GM21447 (cell line): ENCODE data around the gene FBN2.
"Not testable (repeated sequence)": the region's sequence is repeated elsewhere in the genome, so short reads cannot be mapped to it uniquely, and the experiment has no call there.

Experiments used
- ATAC-seq: cut with Tn5 transposase; IDR thresholded peaks from one replicate; pipeline ENCODE4 v1.9.1; 2021; ENCODE audit not compliant: unreplicated experiment

The FBN2 gene

DNA sequence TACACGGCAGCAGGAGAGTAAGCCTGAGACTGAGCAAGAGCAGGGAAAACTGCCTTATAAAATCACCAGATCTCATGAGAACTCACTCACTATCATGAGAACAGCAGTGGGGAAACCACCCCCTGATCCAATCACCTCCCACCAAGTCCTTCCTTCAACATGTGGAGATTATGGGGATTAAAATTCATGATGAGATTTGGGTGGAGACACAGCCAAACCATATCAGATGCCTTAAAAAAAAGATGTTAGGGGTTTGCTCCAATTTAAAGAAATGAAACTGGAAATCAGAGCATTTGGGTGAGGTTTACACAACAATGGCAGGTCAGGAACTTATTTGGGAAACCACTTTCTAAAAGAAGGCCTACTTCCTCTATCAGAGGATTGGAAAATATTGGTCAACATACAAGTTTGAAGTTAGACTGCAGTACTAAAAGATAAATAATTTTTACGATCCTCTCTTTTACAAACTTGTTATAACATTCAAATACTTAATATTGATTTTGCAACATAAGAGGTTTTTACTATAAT lies 105.1 kb downstream of the FBN2 start:
- no peak for ATAC-seq

DNA sequence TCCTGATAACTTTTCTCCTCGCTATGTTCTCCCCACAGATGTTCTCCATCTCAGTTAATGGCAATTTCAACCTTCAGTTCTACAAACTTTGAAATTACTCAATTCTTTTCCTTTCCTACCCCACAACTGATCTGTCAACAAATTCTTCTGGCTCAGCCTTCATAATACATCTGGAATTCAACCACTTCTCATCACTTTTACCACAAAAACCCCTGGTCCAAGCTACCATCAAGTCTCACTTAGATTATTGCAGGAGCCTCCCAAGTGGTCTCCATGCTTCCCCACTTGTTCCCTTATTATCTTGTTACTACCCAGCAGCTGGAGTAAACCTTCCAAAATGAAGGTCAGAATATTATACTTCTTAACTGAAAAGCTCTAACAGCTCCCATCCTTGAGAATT lies 110.1 kb downstream of the FBN2 start:
- no peak for ATAC-seq

DNA sequence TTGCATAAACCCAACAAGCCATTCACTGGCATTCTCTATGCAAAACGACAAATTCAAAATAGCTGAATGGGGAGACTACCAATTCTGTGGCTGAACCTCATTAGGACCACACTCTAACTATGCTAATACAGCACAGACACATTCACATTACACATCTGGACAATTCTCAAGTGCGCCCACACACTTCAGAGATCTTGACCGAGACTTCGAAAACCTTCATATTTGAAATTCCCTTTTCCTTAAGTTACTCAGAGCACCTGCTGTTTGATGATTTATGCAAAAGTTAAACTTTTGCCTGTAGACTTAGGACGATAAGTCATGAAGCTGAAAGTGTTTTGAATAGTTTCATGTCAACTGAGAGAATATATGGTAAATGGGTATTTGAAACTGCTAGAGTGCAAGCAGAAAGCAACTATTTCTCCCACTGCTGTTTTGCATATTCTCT lies 111.9 kb downstream of the FBN2 start:
- no peak for ATAC-seq

DNA sequence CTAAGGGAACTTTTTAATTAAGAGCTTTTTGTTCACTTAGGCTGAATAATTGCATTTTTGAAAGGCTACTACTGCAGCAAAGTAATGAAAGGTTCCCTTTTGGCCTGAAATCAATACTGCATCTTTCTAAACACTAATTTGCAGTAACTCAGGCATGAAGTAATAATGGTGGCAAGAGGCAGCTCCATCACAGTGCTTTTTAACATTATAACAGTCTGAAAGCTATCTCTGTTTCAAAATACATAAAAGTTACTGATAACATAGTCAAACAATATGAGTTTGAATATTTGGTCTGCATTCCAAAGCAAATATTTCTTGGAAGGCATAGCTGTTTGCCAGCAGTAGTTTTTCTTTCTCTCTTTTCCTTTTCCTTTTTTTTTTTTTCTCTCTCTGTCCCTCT lies 113.4 kb downstream of the FBN2 start:
- no peak for ATAC-seq

DNA sequence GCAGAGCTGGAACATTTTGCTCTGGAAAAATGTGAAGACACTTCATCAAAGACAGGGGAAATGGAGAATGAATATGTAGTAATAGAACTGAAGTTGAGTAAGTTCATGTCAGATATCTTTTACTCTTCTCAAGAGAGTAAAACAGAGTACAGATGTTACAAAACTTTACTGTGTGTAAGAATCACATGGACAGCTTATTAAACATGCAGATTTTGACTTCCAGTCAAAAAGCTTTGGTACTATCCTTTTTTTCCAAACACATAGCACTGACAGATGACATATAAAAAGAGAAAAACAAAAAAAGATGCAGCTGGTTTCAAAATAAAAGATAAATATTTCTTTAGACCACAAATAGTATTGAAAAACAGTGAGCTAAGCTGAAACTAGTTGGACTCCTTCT lies 115.4 kb downstream of the FBN2 start:
- ATAC-seq = no peak

DNA sequence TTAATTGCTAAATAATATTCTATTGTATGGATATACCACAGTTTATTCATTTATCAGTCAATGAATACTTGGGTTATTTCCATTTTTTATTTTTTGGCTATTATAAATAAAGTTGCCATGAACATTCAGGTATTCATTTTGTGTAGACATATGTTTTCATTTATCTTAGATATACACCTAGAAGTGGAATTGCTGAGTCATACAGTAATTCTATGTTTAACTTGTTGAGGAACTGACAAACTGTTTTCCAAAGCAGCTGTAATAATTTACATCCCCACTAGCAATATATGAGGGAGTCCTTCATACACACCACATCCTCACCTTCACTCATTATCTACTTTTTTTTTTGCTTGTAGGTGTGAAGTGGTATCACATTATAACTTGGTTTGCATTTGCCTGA lies 123.6 kb downstream of the FBN2 start:
- ATAC-seq = no peak

DNA sequence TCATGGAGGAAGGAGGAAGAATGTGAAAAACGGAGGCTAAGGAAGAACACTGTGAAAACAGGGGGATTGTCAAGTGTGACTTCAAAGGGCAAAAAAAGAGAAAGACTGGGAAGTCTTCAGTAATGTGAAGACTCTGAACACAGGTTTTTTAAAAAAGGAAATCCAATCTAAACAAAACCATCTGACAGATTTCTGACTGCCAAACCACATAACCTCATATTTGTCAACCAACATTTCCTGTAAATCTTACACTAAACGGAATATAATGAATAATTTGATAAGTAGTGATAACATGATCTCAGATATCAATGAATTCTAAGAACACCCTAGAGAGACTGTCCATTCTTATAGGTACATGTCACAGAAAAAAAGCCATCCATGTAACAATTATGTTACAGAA lies 124.7 kb downstream of the FBN2 start:
- ATAC-seq = no peak

DNA sequence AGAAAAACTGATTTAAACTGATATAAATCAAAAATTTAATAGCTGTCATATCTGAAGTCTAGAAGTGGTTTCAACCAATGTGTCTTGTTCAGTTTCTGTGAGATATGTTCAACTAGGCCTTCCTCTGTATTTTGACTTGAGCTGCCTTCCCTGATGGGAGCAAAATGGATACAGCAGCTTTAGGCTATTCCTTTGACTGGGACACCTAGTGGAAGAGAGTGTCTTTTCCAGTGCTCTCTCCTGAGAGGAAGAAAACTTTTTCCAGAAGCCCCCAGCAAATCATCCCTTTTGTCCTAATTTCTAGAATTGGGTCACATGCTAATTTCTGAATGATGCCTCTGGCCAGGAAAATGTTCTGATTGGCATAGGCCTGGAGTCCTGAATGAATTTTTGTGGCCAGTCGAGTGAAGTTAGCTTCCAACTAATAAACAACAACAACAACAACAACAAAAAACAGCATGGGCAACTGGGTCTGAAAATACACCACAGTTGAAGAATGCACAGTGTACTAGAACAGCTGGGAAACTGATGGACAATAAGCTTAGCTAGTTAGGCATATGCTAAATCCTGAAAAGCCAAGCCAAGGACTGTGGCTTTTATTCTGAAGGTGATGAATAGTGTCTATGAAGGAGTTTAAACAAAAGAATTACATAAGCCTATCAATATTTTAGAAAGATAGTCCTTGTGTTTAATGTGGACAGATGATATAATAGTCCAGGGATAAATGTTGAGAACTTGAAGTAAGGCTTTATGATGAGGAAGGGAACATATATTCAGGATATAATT lies 125.7 kb downstream of the FBN2 start:
- ATAC-seq = no peak

DNA sequence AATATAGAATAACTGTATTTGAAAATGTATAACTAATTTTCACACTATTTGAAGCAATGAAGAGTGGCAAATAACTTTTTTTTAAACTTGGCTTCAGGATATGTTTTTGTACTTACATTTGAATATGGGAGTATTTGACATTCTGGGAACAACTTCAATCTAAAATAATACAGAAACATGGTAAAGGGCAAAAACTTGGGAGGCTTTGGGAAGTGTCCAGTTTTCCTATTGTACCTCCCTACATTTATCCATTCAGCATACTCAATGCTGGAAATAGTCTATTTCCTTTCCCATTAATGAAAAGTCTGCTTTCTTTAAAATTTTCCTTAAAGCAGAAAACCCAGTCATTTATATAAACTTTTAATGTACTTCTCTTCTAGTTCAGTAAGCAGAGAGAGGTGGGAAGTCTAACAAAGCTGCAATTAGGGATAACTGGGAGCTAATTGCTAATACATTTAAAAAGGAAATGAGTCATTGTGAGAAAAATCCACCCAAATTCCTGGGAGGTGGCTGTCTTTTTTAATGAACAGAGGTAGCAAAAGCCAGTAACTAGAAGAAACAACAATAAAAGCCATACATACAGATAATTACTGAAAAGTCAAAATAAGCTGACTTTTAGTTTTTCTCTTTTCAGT lies 128.8 kb downstream of the FBN2 start:
- no peak for ATAC-seq

DNA sequence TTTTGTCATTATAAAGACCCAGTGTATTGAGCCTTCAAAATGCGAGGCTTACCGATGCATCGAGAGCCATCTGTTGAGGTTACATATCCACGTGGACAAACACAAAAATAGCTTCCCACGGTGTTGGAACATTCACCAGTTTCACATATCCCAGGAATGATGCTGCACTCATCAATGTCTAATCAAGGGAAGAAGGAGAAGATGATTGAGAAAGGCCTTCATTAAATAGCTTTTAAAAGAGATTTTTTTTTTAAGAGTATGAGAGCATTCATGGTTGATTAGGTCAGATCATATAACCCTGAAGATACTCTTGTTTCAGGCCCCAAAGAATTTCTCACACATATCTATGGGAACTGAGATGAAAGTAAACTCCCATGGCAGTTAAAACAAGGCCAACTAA lies 129.4 kb downstream of the FBN2 start:
- no peak for ATAC-seq

DNA sequence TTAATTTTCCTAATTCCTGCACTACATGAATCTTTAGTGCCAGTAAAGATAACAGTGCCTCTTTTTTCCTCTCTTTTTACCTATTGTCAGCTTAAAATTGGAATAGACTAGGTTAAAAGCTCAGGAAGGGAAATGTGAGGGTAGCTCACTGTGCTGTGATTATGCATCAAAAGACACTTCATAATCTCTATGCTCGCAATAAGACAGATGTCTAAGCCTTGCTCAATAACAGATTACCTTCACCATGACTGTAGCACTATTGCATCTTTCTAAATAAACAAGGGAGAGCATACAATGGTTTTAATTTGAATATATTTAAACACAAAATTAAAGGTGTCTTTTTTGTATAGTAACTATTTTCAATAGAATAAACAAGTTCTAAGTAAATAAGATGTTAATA lies 130.1 kb downstream of the FBN2 start:
- ATAC-seq = no peak

DNA sequence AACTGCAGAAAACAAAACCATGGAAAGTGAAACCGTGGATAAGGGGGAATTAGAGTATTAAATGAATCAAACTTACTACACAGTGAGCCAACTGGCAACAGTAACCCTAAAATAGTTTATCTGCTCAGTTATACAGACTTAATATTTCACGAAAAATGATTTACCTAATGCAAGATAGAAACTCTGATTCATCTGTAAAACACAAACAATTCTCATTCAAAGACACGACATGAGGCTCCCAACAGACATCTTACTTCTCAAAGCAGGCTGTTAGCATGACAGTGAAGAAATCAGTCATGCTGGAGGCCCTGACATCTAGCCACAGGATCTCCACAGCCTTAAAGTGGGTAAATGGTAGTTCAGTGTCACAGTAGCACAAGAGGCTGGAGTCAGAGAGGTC lies 131.2 kb downstream of the FBN2 start:
- no peak for ATAC-seq

DNA sequence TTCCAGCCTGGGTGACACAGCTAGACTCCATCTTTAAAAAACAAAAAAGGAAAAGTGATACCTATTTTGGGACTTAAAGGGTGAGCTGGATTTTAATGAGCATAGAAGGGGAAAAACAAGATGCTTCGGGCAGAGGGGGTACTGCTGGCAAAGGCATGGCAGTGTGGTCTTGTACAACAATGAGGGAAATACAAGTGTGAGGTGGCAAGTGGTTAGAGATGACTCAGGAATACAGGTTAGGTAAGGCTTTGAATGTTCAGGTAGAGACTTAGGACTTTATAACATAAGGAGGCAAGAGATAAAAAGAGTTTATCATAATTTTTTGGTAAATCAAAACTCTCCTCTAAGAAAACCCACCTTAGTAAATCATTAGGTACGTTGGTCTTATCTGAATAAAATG lies 132.9 kb downstream of the FBN2 start:
- ATAC-seq = no peak

DNA sequence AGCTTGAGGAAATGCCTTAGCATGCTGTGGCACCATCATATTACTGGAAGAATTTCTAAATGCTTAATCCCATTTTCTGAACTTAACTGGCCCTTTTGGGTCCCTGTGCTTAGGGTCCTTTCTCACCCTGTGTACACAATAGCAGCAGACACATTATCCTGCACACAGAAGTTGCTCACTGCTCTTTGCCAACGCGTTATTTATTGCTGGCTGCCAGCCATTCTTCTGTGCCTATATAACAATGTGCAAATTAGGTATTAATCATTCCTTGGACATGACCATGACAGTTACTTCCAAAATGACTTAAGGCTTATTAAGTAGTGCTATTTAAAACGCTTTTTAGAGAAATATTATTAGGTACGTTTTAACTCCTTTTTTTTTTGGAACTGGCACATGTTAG lies 134.7 kb downstream of the FBN2 start:
- no peak for ATAC-seq

DNA sequence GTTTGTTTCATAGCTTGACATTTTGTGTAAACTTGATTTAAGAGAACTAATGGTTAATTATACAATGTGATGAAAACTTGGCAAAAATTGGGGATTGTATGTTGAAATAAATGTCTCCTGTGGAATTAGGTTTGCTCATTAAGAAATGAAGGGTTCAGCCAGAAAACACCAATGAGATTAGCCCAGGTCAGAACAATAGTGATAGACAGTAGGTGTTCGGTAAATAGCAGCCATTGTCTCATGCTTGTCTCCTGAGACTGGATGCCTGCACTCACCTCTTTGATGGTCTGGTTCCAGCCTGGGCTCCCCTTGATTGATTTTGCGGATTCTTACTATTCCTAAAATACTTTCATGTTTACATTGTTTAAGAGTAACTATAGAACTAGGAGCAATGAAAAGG lies 135.5 kb downstream of the FBN2 start:
- no peak for ATAC-seq

DNA sequence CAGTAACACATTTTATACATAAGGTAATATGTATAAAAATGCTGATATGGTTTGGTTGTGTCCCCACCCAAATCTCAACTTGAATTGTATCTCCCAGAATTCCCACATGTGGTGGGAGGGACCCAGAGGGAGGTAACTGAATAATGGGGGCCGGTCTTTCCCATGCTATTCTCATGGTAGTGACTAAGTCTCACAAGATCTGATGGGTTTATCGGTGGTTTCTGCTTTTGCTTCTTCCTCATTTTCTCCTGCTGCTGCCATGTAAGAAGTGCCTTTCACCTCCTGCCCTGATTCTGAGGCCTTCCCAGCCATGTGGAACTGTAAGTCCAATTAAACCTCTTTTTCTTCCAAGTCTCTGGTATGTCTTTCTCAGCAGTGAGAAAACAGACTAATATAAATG lies 137.3 kb downstream of the FBN2 start:
- ATAC-seq = not testable (repeated sequence)

DNA sequence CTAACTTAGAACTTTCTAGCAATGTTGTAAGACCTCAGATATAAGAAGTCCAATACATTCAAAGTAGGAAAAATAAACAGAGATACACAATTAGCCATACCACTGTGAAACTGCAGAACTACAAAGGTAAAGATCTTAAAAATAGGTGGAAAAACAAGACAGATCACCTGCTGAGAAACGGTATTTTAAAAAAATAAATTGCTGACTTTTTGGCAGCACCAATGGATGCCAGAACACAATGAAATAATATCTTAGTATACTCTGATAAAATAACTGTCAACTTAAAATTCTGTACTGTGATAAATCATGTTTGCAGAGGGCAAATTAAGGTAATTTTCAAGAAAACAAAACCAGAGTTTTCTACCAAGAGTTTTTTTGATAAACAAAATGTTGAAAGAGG lies 138.9 kb downstream of the FBN2 start:
- no peak for ATAC-seq

DNA sequence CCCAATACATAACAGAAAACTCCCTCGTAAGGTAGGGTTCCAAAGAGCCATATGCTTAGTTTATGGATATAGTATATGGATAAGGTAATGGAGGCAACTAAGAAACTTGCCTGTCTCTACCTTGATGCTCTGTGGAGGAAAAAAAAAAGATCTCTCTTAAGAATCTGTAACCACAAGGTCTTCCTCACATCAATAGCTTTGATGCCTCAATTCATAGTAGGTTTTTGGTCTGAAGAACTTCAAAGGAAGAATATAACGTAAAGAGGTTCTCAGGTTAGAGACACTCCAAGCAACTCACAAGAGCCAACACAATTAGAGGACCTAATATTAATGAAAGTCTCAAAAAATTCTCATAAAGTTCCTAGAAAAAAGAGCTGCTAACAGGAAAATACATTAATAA lies 140.2 kb downstream of the FBN2 start:
- ATAC-seq = no peak

DNA sequence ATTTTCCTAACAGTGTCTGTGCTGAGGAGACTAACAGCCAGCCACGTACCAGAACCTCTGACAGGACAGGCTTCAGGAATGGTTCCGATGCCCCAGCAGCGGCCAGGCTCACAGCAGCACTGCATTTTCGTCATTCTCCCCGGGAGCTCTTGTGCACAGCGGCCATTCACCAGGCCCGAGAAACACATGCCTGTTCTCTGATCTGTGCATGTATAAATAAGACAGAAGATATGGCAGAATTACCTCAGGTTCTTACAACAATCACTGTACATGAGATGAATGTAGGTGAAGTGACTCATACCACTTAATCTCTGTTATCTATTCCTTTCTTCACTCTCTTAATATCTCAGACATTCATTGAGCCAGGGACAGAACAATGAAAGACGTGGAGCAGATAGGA lies 143.0 kb downstream of the FBN2 start:
- no peak for ATAC-seq

DNA sequence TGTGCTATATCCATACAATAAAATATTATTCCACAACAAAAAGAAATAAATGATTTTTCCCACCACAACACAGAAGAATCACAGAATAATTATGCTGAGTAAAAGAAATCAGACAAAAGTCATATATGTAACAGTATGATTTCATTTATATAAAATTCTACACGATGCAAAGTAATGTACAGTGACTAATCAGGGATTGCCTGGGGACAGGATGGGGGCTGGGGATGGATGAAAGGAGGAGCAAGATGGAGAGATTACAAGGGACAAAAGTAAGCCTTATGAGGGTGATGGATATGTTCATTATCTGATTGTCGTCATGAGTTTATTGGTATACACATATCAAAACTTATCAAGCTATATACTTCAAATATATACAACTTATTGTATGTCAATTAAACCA lies 154.0 kb downstream of the FBN2 start:
- ATAC-seq = no peak

DNA sequence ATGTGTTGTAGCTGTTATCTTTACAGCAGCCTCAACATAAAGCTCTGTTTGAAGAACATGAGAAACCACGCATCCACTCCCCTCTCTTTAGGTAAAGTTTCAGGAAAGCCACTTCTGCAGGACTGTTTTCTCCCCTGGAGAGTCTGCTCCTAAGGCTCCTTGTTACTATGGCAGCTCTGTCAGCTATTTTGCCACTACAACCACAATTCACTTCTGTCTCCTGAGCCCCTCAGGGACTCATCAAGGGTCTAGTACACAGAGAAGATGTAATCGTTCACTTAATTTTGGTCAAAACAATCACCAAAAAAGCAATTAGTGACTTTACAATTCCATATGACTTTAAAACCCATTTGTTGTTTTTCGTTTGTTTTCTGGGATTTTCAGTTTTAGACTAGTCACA lies 157.7 kb downstream of the FBN2 start:
- no peak for ATAC-seq

DNA sequence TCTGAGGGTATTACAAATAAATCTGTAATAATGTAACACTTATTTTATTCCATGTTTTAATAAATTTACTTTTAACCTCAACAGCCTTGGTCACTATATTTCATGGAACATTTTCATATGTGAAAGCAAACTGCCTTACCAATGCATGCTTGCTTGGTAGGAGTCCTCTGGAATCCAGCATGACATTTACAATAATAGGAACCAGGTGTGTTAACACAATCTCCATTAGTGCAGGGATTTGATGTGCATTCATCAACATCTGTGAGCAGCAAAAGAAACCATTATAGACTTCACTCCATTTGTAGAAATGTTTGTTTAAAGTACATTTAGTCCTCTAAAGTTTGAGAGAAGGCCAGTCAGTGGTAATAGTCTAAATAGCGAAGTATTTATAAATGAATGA lies 159.4 kb downstream of the FBN2 start:
- no peak for ATAC-seq

DNA sequence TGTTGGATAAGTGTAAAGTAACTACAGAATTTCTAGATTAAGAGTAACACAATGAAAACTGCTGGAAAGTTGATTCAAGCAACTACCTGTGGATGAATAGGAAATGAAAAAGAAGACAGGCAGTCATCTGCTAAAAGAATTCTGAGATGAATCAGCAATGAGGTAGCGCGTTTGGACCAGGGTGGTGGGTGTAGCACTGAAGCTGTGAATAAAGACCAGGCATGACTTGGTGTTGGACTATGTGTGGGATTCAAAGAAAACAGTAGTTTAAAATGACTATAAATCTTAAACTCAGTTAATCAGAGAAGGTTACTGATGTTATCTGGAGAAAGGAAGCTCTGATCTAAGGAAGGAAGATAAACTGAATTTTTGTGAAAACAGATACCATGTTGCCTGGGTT lies 159.8 kb downstream of the FBN2 start:
- ATAC-seq = no peak
